ENCODE data around the gene ONECUT3. TPM values are rescaled to one million over a fixed set of nuclear protein-coding genes. Genes with fewer than 3 reads are reported as not detected.

ONECUT3 gene
- total and polyA plus RNA-seq, 2 of the 4 experiments (the other 2 are of a cell fraction): not detected

DNA sequence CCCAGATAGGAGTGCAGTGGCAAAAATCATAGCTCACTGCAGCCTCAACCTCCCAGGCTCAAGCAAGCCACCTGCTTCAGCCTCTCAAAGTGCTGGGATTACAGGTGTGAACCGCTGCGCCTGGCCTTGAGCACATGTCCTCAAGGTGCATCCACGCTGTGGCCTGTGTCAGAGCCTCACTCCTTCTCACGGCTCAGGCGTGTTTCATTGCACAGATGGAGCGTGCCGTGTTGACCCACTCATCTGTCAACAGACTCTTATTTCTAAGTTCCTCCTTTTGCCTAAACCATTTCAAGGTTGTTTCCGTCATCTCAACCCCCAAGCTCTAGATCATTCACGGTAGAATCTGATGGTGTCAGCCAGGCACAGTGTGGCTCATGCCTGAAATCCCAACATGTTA is 30.6 kb downstream of the ONECUT3 start:
- ATAC-seq (ENCODE audit: low read depth) (no peak), DNase-seq (no peak)
- H3K27me3 ChIP-seq (ENCODE audit: control insufficient read depth, insufficient read depth, low read length): peaks cover 46% of the 10 kb centered on the region
- no peaks in the 10 kb centered on the region for H3K36me3 ChIP-seq (ENCODE audit: control insufficient read depth, insufficient read depth, low read length)
- no peaks in the 10 kb centered on the region for H4K20me1 ChIP-seq (ENCODE audit: insufficient read depth, low read length)
- TF ChIP-seq, protein P1, sequence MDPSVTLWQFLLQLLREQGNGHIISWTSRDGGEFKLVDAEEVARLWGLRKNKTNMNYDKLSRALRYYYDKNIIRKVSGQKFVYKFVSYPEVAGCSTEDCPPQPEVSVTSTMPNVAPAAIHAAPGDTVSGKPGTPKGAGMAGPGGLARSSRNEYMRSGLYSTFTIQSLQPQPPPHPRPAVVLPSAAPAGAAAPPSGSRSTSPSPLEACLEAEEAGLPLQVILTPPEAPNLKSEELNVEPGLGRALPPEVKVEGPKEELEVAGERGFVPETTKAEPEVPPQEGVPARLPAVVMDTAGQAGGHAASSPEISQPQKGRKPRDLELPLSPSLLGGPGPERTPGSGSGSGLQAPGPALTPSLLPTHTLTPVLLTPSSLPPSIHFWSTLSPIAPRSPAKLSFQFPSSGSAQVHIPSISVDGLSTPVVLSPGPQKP (IDR thresholded peaks at IDR 0.05; ENCODE audit: borderline replicate concordance, low read depth, low read length): no peak
- TF ChIP-seq SMC3 (IDR thresholded peaks at IDR 0.05; ENCODE audit: low read depth, low read length) (no peak), RAD21 (IDR thresholded peaks at IDR 0.05; ENCODE audit: low read length) (no peak), BHLHE40 (IDR thresholded peaks at IDR 0.05; ENCODE audit: low read depth, low read length) (no peak), MXI1 (IDR thresholded peaks at IDR 0.05; ENCODE audit: borderline replicate concordance, low read depth, low read length) (no peak), POLR2A (IDR thresholded peaks at IDR 0.05; ENCODE audit: low read depth, low read length) (no peak), RFX5 (IDR thresholded peaks at IDR 0.05; ENCODE audit: low read depth, low read length) (no peak), RCOR1 (IDR thresholded peaks at IDR 0.05; ENCODE audit: insufficient replicate concordance, low read length) (no peak), MAFK (IDR thresholded peaks at IDR 0.05; ENCODE audit: low read depth, low read length) (no peak), MAZ (IDR thresholded peaks at IDR 0.05; ENCODE audit: borderline replicate concordance, low read depth, low read length) (no peak), CTCF (conservative IDR thresholded peaks at IDR 0.05; ENCODE audit: low read depth, low read length) (no peak), NFE2L2 (IDR thresholded peaks at IDR 0.05; ENCODE audit: low read depth, low read length) (no peak), CEBPB (IDR thresholded peaks at IDR 0.05; ENCODE audit: low read depth, low read length) (no peak), FOS (IDR thresholded peaks at IDR 0.05; ENCODE audit: low read depth, low read length) (no peak), CHD1 (IDR thresholded peaks at IDR 0.05; ENCODE audit: low read depth, low read length) (no peak)
- TF ChIP-seq, protein P2, sequence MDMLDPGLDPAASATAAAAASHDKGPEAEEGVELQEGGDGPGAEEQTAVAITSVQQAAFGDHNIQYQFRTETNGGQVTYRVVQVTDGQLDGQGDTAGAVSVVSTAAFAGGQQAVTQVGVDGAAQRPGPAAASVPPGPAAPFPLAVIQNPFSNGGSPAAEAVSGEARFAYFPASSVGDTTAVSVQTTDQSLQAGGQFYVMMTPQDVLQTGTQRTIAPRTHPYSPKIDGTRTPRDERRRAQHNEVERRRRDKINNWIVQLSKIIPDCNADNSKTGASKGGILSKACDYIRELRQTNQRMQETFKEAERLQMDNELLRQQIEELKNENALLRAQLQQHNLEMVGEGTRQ (IDR thresholded peaks at IDR 0.05; ENCODE audit: low read depth, low read length): no peak
- H4K5ac ChIP-seq (ENCODE audit: low read depth, low read length): no peak overlapping the region
- 87% methylated on average over 9 of the region's 9 CpGs; no CpG with 5 or more reads in 1 of the 2 experiments for WGBS, 2 experiments (ENCODE audit: extremely low coverage in 2 of 2, insufficient read length in 1 of 2)
- no peak overlapping the region for H4K91ac ChIP-seq (ENCODE audit: insufficient read depth, low read depth, low read length)
- H3K9ac ChIP-seq (ENCODE audit: low read depth, low read length): no peak overlapping the region
- H3K4me2 ChIP-seq (ENCODE audit: low read depth, low read length): no peak overlapping the region
- no peak overlapping the region for H3K18ac ChIP-seq (ENCODE audit: low read depth, low read length)
- H3K27ac ChIP-seq (ENCODE audit: insufficient read depth, low read length): no peak overlapping the region
- no peak overlapping the region for H2AK9ac ChIP-seq (replicated peaks; ENCODE audit: low read depth, low read length, poor library complexity)
- no peak overlapping the region for H3K4ac ChIP-seq (ENCODE audit: low read depth, low read length)
- BruUV-seq (replicated peaks): no TSS peak
- intact Hi-C loops (cut with micrococcal nuclease): no loop called here
- dilution Hi-C loops (cut with HindIII; ENCODE audit: low sequenced_read_pairs, unreplicated experiment): no loop called here
- in situ Hi-C loops (cut with MboI; ENCODE audit: low sequenced_read_pairs): loop anchor here (25.0 kb wide), 1 partner anchor 247 kb away; no protein-coding TSS in a partner anchor
- peaks cover 18% of the 10 kb centered on the region for H3K9me3 ChIP-seq (ENCODE audit: control insufficient read depth, insufficient read depth, low read length)
- H3K4me3 ChIP-seq (ENCODE audit: insufficient read depth, low read depth, low read length): no peak overlapping the region
- no peak overlapping the region for H3K23ac ChIP-seq (ENCODE audit: low read depth, low read length)
- H2BK120ac ChIP-seq (ENCODE audit: low read depth, low read length): no peak overlapping the region
- H3K14ac ChIP-seq (replicated peaks; ENCODE audit: low read depth, low read length): no peak overlapping the region
- H2AK5ac ChIP-seq (ENCODE audit: low read depth, low read length): no peak overlapping the region
- H3K9me1 ChIP-seq (ENCODE audit: insufficient read depth, low read length): no peaks in the 10 kb centered on the region
- POLR2A ChIA-PET (ENCODE audit: unreplicated experiment): no interaction called here
- no peak overlapping the region for H2AFZ ChIP-seq (replicated peaks; ENCODE audit: low read length, poor library complexity)
- no peak overlapping the region for H2BK15ac ChIP-seq (ENCODE audit: low read depth, low read length)
- no peak overlapping the region for H2BK5ac ChIP-seq (ENCODE audit: low read depth, low read length, poor library complexity, severe bottlenecking)
- no peak overlapping the region for H2BK20ac ChIP-seq (ENCODE audit: low read depth, low read length)
- H3K56ac ChIP-seq (ENCODE audit: extremely low read depth, insufficient read depth, low read length): no peak overlapping the region
- H3K79me1 ChIP-seq (ENCODE audit: low read depth in 1 of 2, low read length in 2 of 2): no peaks in the 10 kb centered on the region
- CTCF ChIA-PET: no interaction called here
- no peaks in the 10 kb centered on the region for H3K4me1 ChIP-seq (ENCODE audit: control insufficient read depth, insufficient read depth, low read length)
- no peak overlapping the region for H4K8ac ChIP-seq (ENCODE audit: low read depth in 2 of 2, low read length in 2 of 2)
